HCT116 (cell line): ENCODE measurements around the gene PHACTR1.

ENCODE experiments used
- EZH2 ChIP-seq: fragments of 200-600 bp; sonication (generic); IDR thresholded peaks from 2 replicates; pipeline ENCODE4 v1.6.1; 2017; ENCODE audit warnings: antibody characterized with exemption, mixed run types
- MAX ChIP-seq: IDR thresholded peaks from 2 replicates; pipeline ENCODE4 v1.6.1; 2012
- SIN3A ChIP-seq: IDR thresholded peaks from 2 replicates; pipeline ENCODE4 v1.6.1; 2012; ENCODE audit warnings: low read depth
- TCF7L2 ChIP-seq: IDR thresholded peaks from 2 replicates; pipeline ENCODE4 v1.7.0; 2011; ENCODE audit warnings: borderline replicate concordance, inconsistent platforms; ENCODE audit not compliant: insufficient read depth, insufficient read length; ENCODE audit errors: extremely low read depth
- TF ChIP-seq, protein P1 (sequence below), 3 experiments: fragments of 200-600 bp in 1 of 3; sonication (generic) in 1 of 3; IDR thresholded peaks in 2 of 3; conservative IDR thresholded peaks in 1 of 3; 2 replicates each; pipeline ENCODE4 v1.5.1; 2012 to 2017; ENCODE audit warnings: low read depth in 2 of 3, low read length in 2 of 3, antibody characterized with exemption in 1 of 3, borderline replicate concordance in 1 of 3, control low read depth in 1 of 3, mild to moderate bottlenecking in 1 of 3, mixed read lengths in 1 of 3, mixed run types in 1 of 3, moderate library complexity in 1 of 3; ENCODE audit not compliant: insufficient read depth in 1 of 3

DNA sequence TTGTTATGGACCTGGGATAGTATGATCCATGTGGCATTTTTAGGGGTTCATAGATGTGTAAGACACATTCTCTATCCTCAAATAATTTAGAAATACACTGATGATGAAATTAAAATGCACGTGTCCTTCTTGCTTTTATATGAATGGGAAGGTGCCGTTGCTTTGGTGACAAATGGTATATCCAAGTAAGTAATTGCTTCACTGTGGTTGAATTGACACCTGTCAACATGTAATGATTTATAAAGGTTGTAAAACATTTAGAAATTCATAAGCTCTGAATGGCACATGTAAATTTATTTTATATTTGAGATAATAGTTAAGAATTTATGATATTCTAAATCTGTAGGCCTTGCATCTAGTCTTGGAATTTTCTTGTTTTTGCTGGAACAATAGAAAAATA is 227.0 kb downstream of the PHACTR1 start:
- TF ChIP-seq, protein P1, sequence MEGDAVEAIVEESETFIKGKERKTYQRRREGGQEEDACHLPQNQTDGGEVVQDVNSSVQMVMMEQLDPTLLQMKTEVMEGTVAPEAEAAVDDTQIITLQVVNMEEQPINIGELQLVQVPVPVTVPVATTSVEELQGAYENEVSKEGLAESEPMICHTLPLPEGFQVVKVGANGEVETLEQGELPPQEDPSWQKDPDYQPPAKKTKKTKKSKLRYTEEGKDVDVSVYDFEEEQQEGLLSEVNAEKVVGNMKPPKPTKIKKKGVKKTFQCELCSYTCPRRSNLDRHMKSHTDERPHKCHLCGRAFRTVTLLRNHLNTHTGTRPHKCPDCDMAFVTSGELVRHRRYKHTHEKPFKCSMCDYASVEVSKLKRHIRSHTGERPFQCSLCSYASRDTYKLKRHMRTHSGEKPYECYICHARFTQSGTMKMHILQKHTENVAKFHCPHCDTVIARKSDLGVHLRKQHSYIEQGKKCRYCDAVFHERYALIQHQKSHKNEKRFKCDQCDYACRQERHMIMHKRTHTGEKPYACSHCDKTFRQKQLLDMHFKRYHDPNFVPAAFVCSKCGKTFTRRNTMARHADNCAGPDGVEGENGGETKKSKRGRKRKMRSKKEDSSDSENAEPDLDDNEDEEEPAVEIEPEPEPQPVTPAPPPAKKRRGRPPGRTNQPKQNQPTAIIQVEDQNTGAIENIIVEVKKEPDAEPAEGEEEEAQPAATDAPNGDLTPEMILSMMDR (IDR thresholded peaks at IDR 0.05 in 2 of 3, conservative IDR thresholded peaks at IDR 0.05 in 1 of 3; ENCODE audit: borderline replicate concordance in 1 of 3, insufficient read depth in 1 of 3, low read depth in 2 of 3, low read length in 2 of 3) = no peak
- TF ChIP-seq MAX (no peak), SIN3A (no peak), EZH2 (no peak), TCF7L2 (no peak)
